HG02763 (cell line): ENCODE measurements around the gene C1orf210.

ENCODE experiments used
- ATAC-seq: cut with Tn5 transposase; IDR thresholded peaks from one replicate; pipeline ENCODE4 v1.9.1; 2021; ENCODE audit warnings: mild to moderate bottlenecking, moderate library complexity; ENCODE audit not compliant: unreplicated experiment

C1orf210 gene

GRCh38 chr1:43296207-43296606, 10.8 kb upstream of the C1orf210 start:
- ATAC-seq = no peak

- ATAC-seq = no peak
Observed at GRCh38 chr1:43294761-43295160, 9.4 kb upstream of the C1orf210 start.

GRCh38 chr1:43293896-43294760, 8.7 kb upstream of the C1orf210 start:
- ATAC-seq = no peak

- no peak for ATAC-seq
Observed at GRCh38 chr1:43293176-43293575, 7.8 kb upstream of the C1orf210 start.

GRCh38 chr1:43292679-43293078, 7.3 kb upstream of the C1orf210 start:
- no peak for ATAC-seq

- no peak for ATAC-seq
Observed at GRCh38 chr1:43292216-43292615, 6.8 kb upstream of the C1orf210 start.

- ATAC-seq = no peak
Observed at GRCh38 chr1:43288785-43289706, 3.7 kb upstream of the C1orf210 start.

GRCh38 chr1:43288058-43288784, 2.8 kb upstream of the C1orf210 start:
- ATAC-seq = no peak

GRCh38 chr1:43286533-43286932, 1.2 kb upstream of the C1orf210 start:
- ATAC-seq = no peak

GRCh38 chr1:43286115-43286514, 734 bp upstream of the C1orf210 start:
- no peak for ATAC-seq

- ATAC-seq = no peak
Observed at GRCh38 chr1:43284546-43285110, 753 bp downstream of the C1orf210 start.

GRCh38 chr1:43284065-43284464, 1.3 kb downstream of the C1orf210 start:
- ATAC-seq = no peak

- no peak for ATAC-seq
Observed at GRCh38 chr1:43282220-43283195, 2.9 kb downstream of the C1orf210 start.

- ATAC-seq = no peak
Observed at GRCh38 chr1:43280692-43281091, 4.7 kb downstream of the C1orf210 start.

GRCh38 chr1:43279666-43280065, 5.7 kb downstream of the C1orf210 start:
- no peak for ATAC-seq

GRCh38 chr1:43279161-43279560, 6.2 kb downstream of the C1orf210 start:
- no peak for ATAC-seq

- ATAC-seq = no peak
Observed at GRCh38 chr1:43277116-43277876, 8.1 kb downstream of the C1orf210 start.

GRCh38 chr1:43276673-43277072, 8.7 kb downstream of the C1orf210 start:
- no peak for ATAC-seq
